Nephron (organoid): Measurements from ENCODE around the gene SMAD7.

Source experiments
- H3K27ac Mint-ChIP-seq, 3 experiments: 2 replicates each; pipeline ENCODE4 v1.8.0; 2020; ENCODE audit warnings: mixed read lengths in 3 of 3, mild to moderate bottlenecking in 2 of 3, moderate library complexity in 1 of 3
- H3K27me3 Mint-ChIP-seq: 2 replicates; pipeline ENCODE4 v1.8.0; 2021; ENCODE audit warnings: low read depth, mild to moderate bottlenecking, moderate library complexity, mixed read lengths
- H3K36me3 Mint-ChIP-seq: 2 replicates; pipeline ENCODE4 v1.8.0; 2020; ENCODE audit warnings: low read depth, mixed read lengths
- H3K4me1 Mint-ChIP-seq: 2 replicates; pipeline ENCODE4 v1.8.0; 2020; ENCODE audit warnings: mixed read lengths
- H3K4me3 Mint-ChIP-seq, 3 experiments: 2 replicates each; pipeline ENCODE4 v1.8.0; 2020; ENCODE audit warnings: mild to moderate bottlenecking in 3 of 3, mixed read lengths in 3 of 3, moderate library complexity in 2 of 3
- H3K9me3 Mint-ChIP-seq: 2 replicates; pipeline ENCODE4 v1.8.0; 2020; ENCODE audit warnings: mixed read lengths
- CTCF ChIP-seq, 3 experiments: fragments of 200-600 bp; sonication (generic); IDR thresholded peaks; one replicate each; pipeline ENCODE4 v1.5.0; 2021; ENCODE audit warnings: antibody characterized with exemption in 3 of 3; ENCODE audit not compliant: unreplicated experiment in 3 of 3

Gene SMAD7

DNA sequence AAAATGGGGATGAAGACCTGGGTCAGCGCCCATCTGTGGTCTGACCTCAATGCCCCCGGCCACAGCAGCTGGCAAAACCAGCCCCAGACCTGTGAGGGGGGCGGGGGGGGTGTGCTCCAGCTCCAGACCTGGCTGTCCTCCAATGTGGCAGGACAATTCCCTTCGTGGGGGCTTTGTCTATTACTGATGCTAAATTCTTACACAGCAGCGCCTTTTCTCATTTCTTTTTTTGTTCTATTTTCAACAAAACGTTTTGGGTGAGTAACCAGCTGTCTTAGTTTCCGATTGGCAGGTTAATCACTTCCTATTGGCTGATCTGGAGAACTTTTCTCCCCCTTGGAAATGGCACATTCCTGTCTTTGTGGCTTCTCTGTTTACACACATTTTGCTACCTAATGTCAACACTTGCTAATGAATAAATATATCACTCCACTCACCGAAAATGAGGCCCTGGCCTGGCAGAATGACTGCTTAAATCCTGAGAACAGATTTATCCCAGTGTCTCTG, 4.4 kb downstream of the SMAD7 start:
- H3K27me3 Mint-ChIP-seq: no peaks in the 10 kb centered on the region
- peaks cover 82% of the 10 kb centered on the region for H3K36me3 Mint-ChIP-seq
- peak overlapping the region; percentile 86 to 100 (median 96) for H3K4me3 Mint-ChIP-seq
- H3K4me1 Mint-ChIP-seq: peaks cover 70% of the 10 kb centered on the region
- peak overlapping the region; percentile 93 to 99 (median 95) for H3K27ac Mint-ChIP-seq
- no peaks in the 10 kb centered on the region for H3K9me3 Mint-ChIP-seq
- TF ChIP-seq CTCF (IDR thresholded peaks at IDR 0.05; ENCODE audit: unreplicated experiment in 3 of 3): no peak

DNA sequence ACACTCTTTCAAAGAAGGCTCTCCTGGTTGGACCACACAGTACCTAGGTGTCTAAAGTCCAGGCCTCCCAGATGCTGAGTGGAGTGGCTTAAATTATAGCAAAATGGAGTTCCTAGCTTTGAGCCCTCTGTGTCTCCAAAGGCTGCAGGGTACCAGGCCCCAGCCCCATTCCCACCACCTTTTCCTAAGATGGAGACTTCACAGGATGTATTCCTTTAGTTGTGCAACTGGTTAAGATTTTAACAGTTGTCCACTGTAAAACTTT, 4.9 kb downstream of the SMAD7 start:
- TF ChIP-seq CTCF (IDR thresholded peaks at IDR 0.05; ENCODE audit: unreplicated experiment in 3 of 3): no peak
- Mint-ChIP-seq H3K4me3 (peak overlapping the region; percentile 86 to 100 (median 96)), H3K36me3 (peaks cover 85% of the 10 kb centered on the region), H3K27ac (peak overlapping the region; percentile 93 to 99 (median 95)), H3K27me3 (no peaks in the 10 kb centered on the region), H3K9me3 (no peaks in the 10 kb centered on the region), H3K4me1 (peaks cover 75% of the 10 kb centered on the region)

DNA sequence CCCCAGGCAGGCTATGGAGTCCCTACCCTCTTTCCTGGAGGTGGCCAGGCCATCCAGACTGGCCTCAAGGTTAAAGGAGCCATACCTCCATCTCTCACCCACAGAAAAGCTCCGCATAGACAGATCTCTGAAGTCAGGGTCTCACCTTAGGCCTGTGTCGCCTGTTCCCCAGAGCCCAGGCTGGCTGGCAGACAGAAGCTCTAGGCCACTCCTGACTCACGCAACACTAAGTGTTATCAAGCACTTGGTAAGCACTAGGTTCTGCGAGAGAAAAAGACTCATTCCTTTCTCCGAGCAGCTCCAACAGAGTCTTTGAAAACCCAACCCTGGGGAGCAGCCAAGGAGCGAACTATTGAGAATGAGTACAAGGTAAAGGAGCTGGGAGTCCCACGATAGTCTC, 6.1 kb downstream of the SMAD7 start:
- Mint-ChIP-seq H3K4me3 (peak overlapping the region; percentile 86 to 100 (median 96)), H3K36me3 (peaks cover 86% of the 10 kb centered on the region), H3K27ac (peak overlapping the region; percentile 92 to 96 (median 95)), H3K9me3 (no peaks in the 10 kb centered on the region), H3K27me3 (no peaks in the 10 kb centered on the region), H3K4me1 (peaks cover 85% of the 10 kb centered on the region)
- no peak for TF ChIP-seq CTCF (IDR thresholded peaks at IDR 0.05; ENCODE audit: unreplicated experiment in 3 of 3)

DNA sequence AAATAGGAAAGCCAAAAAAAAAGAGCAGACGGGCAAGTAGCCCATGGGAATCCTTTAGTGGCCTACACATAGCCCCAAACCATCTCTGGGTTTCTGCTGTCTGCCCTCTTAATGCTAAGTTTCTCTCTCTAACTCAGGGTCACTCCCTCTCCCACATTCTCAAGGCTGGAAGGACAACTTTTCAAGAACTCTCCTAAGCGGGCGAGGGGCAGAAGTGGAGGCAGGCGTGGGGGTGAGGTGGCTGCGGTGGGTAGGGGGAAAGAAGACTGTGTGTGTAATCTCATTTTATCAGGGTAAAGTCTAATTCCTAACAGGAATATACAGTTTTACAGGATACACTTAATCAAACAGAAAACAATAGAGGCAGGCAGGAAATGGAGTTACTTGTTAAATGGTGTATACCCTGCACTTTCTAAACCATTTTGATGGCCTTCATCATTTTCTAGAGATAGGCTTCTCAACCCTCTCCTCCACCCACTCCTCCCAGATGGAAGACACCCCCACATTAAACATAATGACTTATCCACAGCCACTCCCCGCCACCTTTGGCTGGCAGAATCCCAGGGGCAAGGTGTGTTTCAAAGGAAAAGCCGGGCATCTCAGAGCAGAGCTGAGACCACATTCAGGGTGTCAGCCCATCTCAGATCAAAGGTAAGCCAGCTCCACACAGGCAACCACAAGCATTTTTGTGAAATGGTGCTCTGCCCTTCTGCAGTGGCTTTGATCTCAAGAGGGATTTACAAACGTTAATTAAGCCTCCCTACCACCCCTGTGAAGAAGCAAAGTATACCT, 6.8 kb downstream of the SMAD7 start:
- Mint-ChIP-seq H3K27me3 (no peaks in the 10 kb centered on the region), H3K9me3 (no peaks in the 10 kb centered on the region), H3K4me1 (peaks cover 92% of the 10 kb centered on the region), H3K4me3 (peak overlapping the region; percentile 86 to 100 (median 96)), H3K36me3 (peaks cover 80% of the 10 kb centered on the region), H3K27ac (peak overlapping the region; percentile 92 to 96 (median 95))
- no peak for TF ChIP-seq CTCF (IDR thresholded peaks at IDR 0.05; ENCODE audit: unreplicated experiment in 3 of 3)

GRCh38 chr18:48943333-48943732, 7.4 kb downstream of the SMAD7 start:
- TF ChIP-seq CTCF (IDR thresholded peaks at IDR 0.05; ENCODE audit: unreplicated experiment in 3 of 3): no peak
- peak overlapping the region; percentile 78 to 100 (median 86) for H3K4me3 Mint-ChIP-seq
- H3K27ac Mint-ChIP-seq: peak overlapping the region; percentile 92 to 96 (median 95)
- H3K36me3 Mint-ChIP-seq: peaks cover 81% of the 10 kb centered on the region
- no peaks in the 10 kb centered on the region for H3K9me3 Mint-ChIP-seq
- H3K27me3 Mint-ChIP-seq: no peaks in the 10 kb centered on the region
- H3K4me1 Mint-ChIP-seq: peaks cover 98% of the 10 kb centered on the region
